GM23248 (cell line): Measurements from ENCODE around the gene GPALPP1.

ENCODE experiments used
- EZH2 ChIP-seq: fragments of 200-600 bp; sonication (generic); IDR thresholded peaks from 2 replicates; pipeline ENCODE4 v1.6.1; 2018; ENCODE audit warnings: antibody characterized with exemption, mild to moderate bottlenecking; ENCODE audit not compliant: insufficient read depth, poor library complexity, severe bottlenecking
- EZH2phosphoT487 ChIP-seq: fragments of 200-600 bp; sonication (generic); IDR thresholded peaks from 2 replicates; pipeline ENCODE4 v1.6.1; 2018; ENCODE audit warnings: antibody characterized with exemption, moderate library complexity, mild to moderate bottlenecking, low read depth; ENCODE audit not compliant: insufficient read depth

- no peak for TF ChIP-seq EZH2phosphoT487
- no peak for TF ChIP-seq EZH2
Measured at GRCh38 chr13:45068036-45069001, 79.0 kb downstream of the GPALPP1 start.
